GM10266 (cell line): ENCODE results near the gene ATP8B3.

Experiments used
- DNase-seq: peaks from one replicate; pipeline ENCODE4 v3.0.0; 2012; ENCODE audit errors: extremely low spot score
- CTCF ChIP-seq: IDR thresholded peaks from 2 replicates; pipeline ENCODE4 v1.5.1; 2012; ENCODE audit warnings: mild to moderate bottlenecking, low read depth; ENCODE audit not compliant: control insufficient read depth, insufficient read depth; ENCODE audit errors: missing control alignments

The ATP8B3 gene

DNA sequence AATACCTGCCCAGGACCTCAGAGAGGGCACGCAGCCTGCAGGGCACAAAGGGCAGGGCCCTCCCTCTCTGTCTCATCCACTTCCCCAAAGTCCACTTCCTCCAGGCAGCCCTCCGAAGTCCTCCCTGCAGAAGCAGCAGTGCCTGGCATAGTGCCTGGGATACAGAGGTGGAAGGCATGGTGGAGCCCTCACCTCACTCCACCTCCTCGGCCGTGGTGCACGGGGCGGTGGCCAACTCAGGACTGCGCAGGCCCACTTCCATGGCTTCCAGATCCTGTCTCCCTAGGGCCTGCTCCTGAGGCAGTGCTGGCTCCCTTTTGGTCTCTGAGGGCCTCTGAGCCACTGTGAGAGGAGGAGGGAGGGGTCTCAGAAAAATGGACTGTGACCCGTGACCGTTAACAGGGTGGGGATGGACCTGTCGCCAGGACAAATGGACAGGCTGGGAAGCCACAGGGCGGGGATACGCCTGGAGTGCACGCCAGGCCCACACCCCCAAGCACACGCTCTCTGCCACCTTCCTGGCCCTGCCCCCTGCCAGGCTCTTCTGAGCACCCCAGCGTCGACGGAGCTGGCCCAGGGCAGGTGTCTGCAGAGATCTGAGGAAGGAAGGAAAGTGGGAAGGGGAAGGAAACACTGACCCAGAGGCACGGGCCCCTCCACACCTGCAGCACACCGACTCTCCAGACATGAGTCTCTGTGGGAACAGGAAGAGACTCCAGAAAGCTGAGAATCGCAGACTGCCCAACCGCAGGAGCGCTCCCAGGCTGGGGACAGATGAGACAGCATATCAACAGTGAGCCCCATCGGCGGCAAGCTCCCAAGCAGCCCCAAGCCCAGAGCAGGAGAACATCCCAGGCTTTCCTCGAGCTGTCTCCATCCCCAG, 27.8 kb upstream of the ATP8B3 start:
- no peak for TF ChIP-seq CTCF
- DNase-seq, result no peak

DNA sequence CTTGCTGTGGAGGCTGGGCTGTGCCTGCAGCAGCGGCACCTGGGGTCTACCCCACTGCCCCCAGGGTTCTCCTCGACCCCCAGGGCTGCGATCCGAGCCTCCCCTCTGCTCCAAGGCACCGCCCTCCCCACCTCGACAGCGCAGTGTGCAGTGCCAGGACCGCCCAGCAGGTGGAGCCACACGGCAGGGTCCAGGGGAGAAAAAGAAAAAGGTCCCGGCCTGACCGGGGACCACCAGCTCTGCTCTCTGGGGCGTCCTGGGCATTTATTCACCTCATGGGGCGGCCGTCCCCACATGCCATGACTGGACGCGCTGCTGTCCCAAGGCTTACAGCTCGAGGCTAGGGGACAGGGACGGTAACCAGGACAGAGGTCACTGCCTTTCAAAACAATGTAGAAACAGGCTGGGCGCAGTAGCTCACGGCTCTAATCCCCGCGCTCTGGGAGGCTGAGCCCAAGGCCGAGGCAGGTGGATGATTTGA, 25.6 kb upstream of the ATP8B3 start:
- peak; percentile 88 for DNase-seq
- peak; percentile 92 for TF ChIP-seq CTCF

DNA sequence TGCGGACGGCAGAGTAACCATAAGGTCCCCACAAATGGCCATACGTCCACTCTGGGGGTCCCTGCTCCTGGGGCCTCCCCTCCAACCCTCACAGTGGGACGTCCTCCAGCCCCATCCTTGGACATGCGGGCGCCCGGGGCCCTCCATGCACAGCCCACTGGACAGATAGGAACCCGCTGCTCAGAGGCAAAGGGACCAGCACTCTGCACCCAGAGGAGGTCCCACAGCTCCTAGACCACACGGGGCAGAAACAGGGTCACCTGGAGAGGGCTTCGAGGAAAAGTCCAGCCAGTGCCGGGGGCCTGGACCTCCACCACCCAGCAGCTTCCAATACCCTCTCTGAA, 25.1 kb upstream of the ATP8B3 start:
- TF ChIP-seq CTCF, result no peak
- no peak for DNase-seq

DNA sequence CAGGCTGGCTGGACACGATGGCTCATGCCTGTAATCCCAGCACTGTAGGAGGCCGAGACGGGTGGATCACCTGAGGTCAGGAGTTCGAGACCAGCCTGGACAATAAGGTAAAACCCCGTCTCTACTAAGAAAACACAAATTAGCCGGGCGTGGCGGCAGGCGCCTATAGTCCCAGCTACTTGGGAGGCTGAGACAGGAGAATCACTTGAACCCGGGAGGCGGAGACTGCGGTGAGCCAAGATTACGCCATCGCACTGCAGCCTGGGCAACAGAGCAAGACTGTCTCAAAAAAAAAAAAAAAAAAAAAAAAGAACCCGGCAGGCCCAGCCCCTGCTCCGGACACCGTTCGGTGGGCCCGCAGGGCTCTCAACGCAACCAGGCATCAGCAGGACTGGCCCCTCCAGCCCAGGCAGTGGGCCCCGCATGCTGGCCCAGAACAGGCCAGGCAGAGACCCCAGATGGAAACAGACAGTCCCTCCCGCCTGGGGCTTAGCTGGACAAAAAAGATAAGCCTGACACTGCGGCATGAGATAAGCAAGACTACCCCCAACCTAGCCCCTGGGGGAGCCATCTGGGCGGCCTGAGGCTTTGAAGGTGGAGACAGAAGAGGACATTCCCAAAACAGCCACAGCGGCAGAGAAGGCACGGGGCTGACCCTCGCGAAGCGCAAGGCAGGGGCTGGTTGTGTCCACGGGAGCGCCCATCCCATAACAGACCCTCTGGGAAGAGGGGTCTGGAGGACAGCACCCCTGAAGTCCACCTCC, 24.6 kb upstream of the ATP8B3 start:
- no peak for TF ChIP-seq CTCF
- DNase-seq, result no peak

DNA sequence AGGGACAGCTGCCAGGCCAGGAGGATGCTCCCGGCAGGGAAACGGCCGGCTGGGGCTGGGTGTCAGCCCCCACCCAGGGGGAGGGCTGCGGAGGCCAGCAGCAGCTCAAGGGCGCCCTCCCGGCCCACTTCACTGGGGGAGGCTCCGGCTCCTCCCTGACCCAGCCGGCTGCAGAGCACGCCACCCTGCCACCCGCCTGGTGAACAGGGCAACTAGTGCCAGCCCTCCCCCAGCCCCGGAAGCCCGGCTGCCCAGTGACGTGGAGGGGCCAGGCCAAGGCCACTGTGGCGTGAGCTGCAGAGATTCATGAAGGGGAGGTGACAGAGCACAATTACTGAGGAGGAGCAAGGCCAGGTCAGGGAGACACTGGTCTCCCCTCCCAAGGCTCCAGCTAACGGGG, 21.5 kb upstream of the ATP8B3 start:
- TF ChIP-seq CTCF, result no peak

GRCh38 chr19:1832046-1832663, 20.1 kb upstream of the ATP8B3 start:
- no peak for TF ChIP-seq CTCF
- no peak for DNase-seq

More for the DNA sequence above, 21.5 kb upstream of the ATP8B3 start:
- no peak for DNase-seq
